Caco-2 (cell line): Measurements from ENCODE around the gene FGF14. TPM values are rescaled to one million over a fixed set of nuclear protein-coding genes. Genes with fewer than 3 reads are reported as not detected.

Experiments used
- BruUV-seq: library from RNA; stranded (reverse); fragments of 400-500 nt; replicated peaks from 2 replicates; lab custom pipeline; 2021; lab: Mats Ljungman, UMichigan
- CTCF ChIA-PET: fragments of 300-600 bp; sonication (Branson Sonifier 250); formaldehyde crosslinking; loops from one replicate; lab custom pipeline; 2022; ENCODE audit warnings: antibody characterized with exemption; lab: Charles Lee
- POLR2A ChIA-PET: fragments of 300-600 bp; sonication (Branson Sonifier 250); formaldehyde crosslinking; loops from one replicate; lab custom pipeline; 2022; ENCODE audit warnings: antibody characterized with exemption; lab: Charles Lee
- DNase-seq, 2 experiments: peaks; one replicate each; pipeline versions ENCODE4 v3.0.0 to v3.0.0-alpha.2; 2020 to 2022
- H3K27me3 ChIP-seq: replicated peaks from 2 replicates; pipeline ENCODE4 v1.6.0; 2011; ENCODE audit warnings: low read length; ENCODE audit not compliant: control insufficient read depth, insufficient read depth
- H3K36me3 ChIP-seq: 2 replicates; pipeline ENCODE4 v1.5.1; 2011; ENCODE audit warnings: low read length; ENCODE audit not compliant: control insufficient read depth, insufficient read depth
- H3K4me1 ChIP-seq: fragments of 250-450 bp; sonication (Bioruptor Pico); 2 replicates; pipeline ENCODE4 v1.5.1; 2020; ENCODE audit warnings: mild to moderate bottlenecking
- H3K4me3 ChIP-seq: 2 replicates; pipeline ENCODE4 v1.5.1; 2011; ENCODE audit warnings: low read depth, mild to moderate bottlenecking, control low read depth, low read length
- H3K9me3 ChIP-seq: fragments of 250-450 bp; sonication (Bioruptor Pico); 2 replicates; pipeline ENCODE4 v1.5.1; 2020; ENCODE audit warnings: mild to moderate bottlenecking, moderate library complexity
- H3K27ac Mint-ChIP-seq: one replicate; pipeline ENCODE4 v1.8.0; 2022; ENCODE audit warnings: mixed read lengths; ENCODE audit not compliant: unreplicated experiment
- H3K27me3 Mint-ChIP-seq: one replicate; pipeline ENCODE4 v1.8.0; 2022; ENCODE audit warnings: mixed read lengths; ENCODE audit not compliant: insufficient read depth, unreplicated experiment
- H3K36me3 Mint-ChIP-seq: one replicate; pipeline ENCODE4 v1.8.0; 2022; ENCODE audit warnings: mild to moderate bottlenecking, mixed read lengths; ENCODE audit not compliant: insufficient read depth, unreplicated experiment
- H3K4me1 Mint-ChIP-seq: one replicate; pipeline ENCODE4 v1.8.0; 2022; ENCODE audit warnings: low read depth, mixed read lengths; ENCODE audit not compliant: unreplicated experiment
- H3K4me3 Mint-ChIP-seq: one replicate; pipeline ENCODE4 v1.8.0; 2022; ENCODE audit warnings: mild to moderate bottlenecking, moderate library complexity, mixed read lengths; ENCODE audit not compliant: unreplicated experiment
- H3K9me3 Mint-ChIP-seq: one replicate; pipeline ENCODE4 v1.8.0; 2022; ENCODE audit warnings: mixed read lengths; ENCODE audit not compliant: unreplicated experiment
- CTCF ChIP-seq, 2 experiments: fragments of 200-600 bp in 1 of 2; IDR thresholded peaks; 1 replicate in 1 of 2; 2 replicates in 1 of 2; pipeline versions ENCODE4 v1.5.1 to v1.8.0; 2011 to 2022; ENCODE audit warnings: antibody characterized with exemption in 1 of 2, control low read depth in 1 of 2, inconsistent platforms in 1 of 2, low read depth in 1 of 2, low read length in 1 of 2, mild to moderate bottlenecking in 1 of 2, moderate library complexity in 1 of 2; ENCODE audit not compliant: insufficient read depth in 1 of 2, severe bottlenecking in 1 of 2, unreplicated experiment in 1 of 2
- intact Hi-C: fragments of 100-400 bp; cut with micrococcal nuclease; formaldehyde crosslinking; loops from one replicate; pipeline ENCODE4 v1.10.0; 2022; ENCODE audit not compliant: unreplicated experiment
- total RNA-seq: library from RNA; stranded (reverse); gene quantifications from 2 replicates; pipeline ENCODE4 v1.2.3, GENCODE V29; 2022

FGF14 gene
- total RNA-seq, 1 experiment from 2014 or later = not detected

- Mint-ChIP-seq H3K9me3 (no peaks in the 10 kb centered on the region), H3K27me3 (peaks cover 4% of the 10 kb centered on the region), H3K4me1 (no peaks in the 10 kb centered on the region), H3K36me3 (no peaks in the 10 kb centered on the region), H3K27ac (no peak overlapping the region), H3K4me3 (no peak overlapping the region)
- Histone ChIP-seq H3K27me3 (no peaks in the 10 kb centered on the region), H3K4me1 (no peaks in the 10 kb centered on the region), H3K36me3 (no peaks in the 10 kb centered on the region), H3K9me3 (no peaks in the 10 kb centered on the region), H3K4me3 (no peak overlapping the region)
- ChIA-PET CTCF (no interaction called here), POLR2A (no interaction called here)
- no peak for TF ChIP-seq CTCF (IDR thresholded peaks at IDR 0.05; ENCODE audit: insufficient read depth in 1 of 2, low read depth in 1 of 2, low read length in 1 of 2, severe bottlenecking in 1 of 2, unreplicated experiment in 1 of 2)
- DNase-seq = no peak
- intact Hi-C loops = no loop called here
- no TSS peak for BruUV-seq
Measured at GRCh38 chr13:101751488-101751887, 650.4 kb downstream of the FGF14 start.

- Mint-ChIP-seq H3K9me3 (no peaks in the 10 kb centered on the region), H3K27me3 (peaks cover 7% of the 10 kb centered on the region), H3K4me1 (no peaks in the 10 kb centered on the region), H3K4me3 (no peak overlapping the region), H3K36me3 (no peaks in the 10 kb centered on the region), H3K27ac (no peak overlapping the region)
- H3K27me3 ChIP-seq = no peaks in the 10 kb centered on the region
- intact Hi-C loops = no loop called here
- no peaks in the 10 kb centered on the region for H3K9me3 ChIP-seq
- no peaks in the 10 kb centered on the region for H3K4me1 ChIP-seq
- no peaks in the 10 kb centered on the region for H3K36me3 ChIP-seq
- no peak for TF ChIP-seq CTCF (IDR thresholded peaks at IDR 0.05; ENCODE audit: insufficient read depth in 1 of 2, low read depth in 1 of 2, low read length in 1 of 2, severe bottlenecking in 1 of 2, unreplicated experiment in 1 of 2)
- ChIA-PET CTCF (no interaction called here), POLR2A (no interaction called here)
- H3K4me3 ChIP-seq = no peak overlapping the region
- no peak for DNase-seq
- BruUV-seq = no TSS peak
Measured at GRCh38 chr13:101749584-101749983, 652.3 kb downstream of the FGF14 start.

- Mint-ChIP-seq H3K4me1 (no peaks in the 10 kb centered on the region), H3K4me3 (no peak overlapping the region)
- intact Hi-C loops = no loop called here
Measured at GRCh38 chr13:101747039-101747438, 654.8 kb downstream of the FGF14 start.

More at GRCh38 chr13:101747039-101747438, 654.8 kb downstream of the FGF14 start:
- peaks cover 3% of the 10 kb centered on the region; the same call in 1 of the 2 replicates for H3K4me1 ChIP-seq
- no peaks in the 10 kb centered on the region for H3K36me3 ChIP-seq
- BruUV-seq = no TSS peak
- Mint-ChIP-seq H3K27ac (no peak overlapping the region), H3K9me3 (no peaks in the 10 kb centered on the region), H3K36me3 (no peaks in the 10 kb centered on the region), H3K27me3 (peaks cover 7% of the 10 kb centered on the region)
- H3K9me3 ChIP-seq = no peaks in the 10 kb centered on the region
- ChIA-PET CTCF (interaction anchor here (0.6 kb wide), 1 partner anchor 861 kb away, joined by 3 read pairs; no protein-coding TSS in a partner anchor), POLR2A (no interaction called here)
- H3K27me3 ChIP-seq = no peaks in the 10 kb centered on the region
- DNase-seq = no peak
- no peak overlapping the region for H3K4me3 ChIP-seq
- TF ChIP-seq CTCF (IDR thresholded peaks at IDR 0.05; ENCODE audit: insufficient read depth in 1 of 2, low read depth in 1 of 2, low read length in 1 of 2, severe bottlenecking in 1 of 2, unreplicated experiment in 1 of 2) = no peak
